ENCODE data around the gene EHMT1.

Gene EHMT1

GRCh38 chr9:137802021-137802420 is 183.2 kb downstream of the EHMT1 start:
- TF ChIP-seq TAF1 (IDR thresholded peaks at IDR 0.05; ENCODE audit: low read depth) (no peak), CEBPB (IDR thresholded peaks at IDR 0.05) (no peak), EP300 (IDR thresholded peaks at IDR 0.05; ENCODE audit: borderline replicate concordance) (no peak), MAX (IDR thresholded peaks at IDR 0.05) (no peak), ZBTB7A (IDR thresholded peaks at IDR 0.05; ENCODE audit: low read depth) (no peak), NFIC (IDR thresholded peaks at IDR 0.05) (no peak), FOXM1 (IDR thresholded peaks at IDR 0.05; ENCODE audit: borderline replicate concordance, low read depth) (no peak), YY1 (IDR thresholded peaks at IDR 0.05; ENCODE audit: low read depth) (no peak), USF1 (IDR thresholded peaks at IDR 0.05) (no peak), TEAD4 (IDR thresholded peaks at IDR 0.05) (no peak), CREB1 (IDR thresholded peaks at IDR 0.05; ENCODE audit: low read depth) (no peak), TCF12 (IDR thresholded peaks at IDR 0.05; ENCODE audit: low read depth) (no peak), RAD21 (IDR thresholded peaks at IDR 0.05; ENCODE audit: low read depth) (no peak), REST (IDR thresholded peaks at IDR 0.05; ENCODE audit: low read depth) (no peak), EGR1 (IDR thresholded peaks at IDR 0.05) (no peak)

- TF ChIP-seq YY1 (IDR thresholded peaks at IDR 0.05; ENCODE audit: low read depth) (no peak), EGR1 (IDR thresholded peaks at IDR 0.05) (no peak), NFIC (IDR thresholded peaks at IDR 0.05) (no peak), FOXM1 (IDR thresholded peaks at IDR 0.05; ENCODE audit: borderline replicate concordance, low read depth) (no peak), RAD21 (IDR thresholded peaks at IDR 0.05; ENCODE audit: low read depth) (no peak), TEAD4 (IDR thresholded peaks at IDR 0.05) (no peak), ZBTB7A (IDR thresholded peaks at IDR 0.05; ENCODE audit: low read depth) (no peak), TCF12 (IDR thresholded peaks at IDR 0.05; ENCODE audit: low read depth) (no peak), CREB1 (IDR thresholded peaks at IDR 0.05; ENCODE audit: low read depth) (no peak), CEBPB (IDR thresholded peaks at IDR 0.05) (no peak), TAF1 (IDR thresholded peaks at IDR 0.05; ENCODE audit: low read depth) (no peak), REST (IDR thresholded peaks at IDR 0.05; ENCODE audit: low read depth) (no peak), USF1 (IDR thresholded peaks at IDR 0.05) (no peak)
Observed at GRCh38 chr9:137802521-137803243, 183.9 kb downstream of the EHMT1 start.

- TF ChIP-seq MAX (IDR thresholded peaks at IDR 0.05), result no peak
- TF ChIP-seq TAF1 (IDR thresholded peaks at IDR 0.05; ENCODE audit: low read depth), result no peak
- no peak for TF ChIP-seq NFIC (IDR thresholded peaks at IDR 0.05)
- TF ChIP-seq EP300 (IDR thresholded peaks at IDR 0.05; ENCODE audit: borderline replicate concordance), result no peak
- TF ChIP-seq REST (IDR thresholded peaks at IDR 0.05; ENCODE audit: low read depth), result no peak
- TF ChIP-seq EGR1 (IDR thresholded peaks at IDR 0.05), result no peak
- TF ChIP-seq FOXM1 (IDR thresholded peaks at IDR 0.05; ENCODE audit: borderline replicate concordance, low read depth), result no peak
- no peak for TF ChIP-seq CEBPB (IDR thresholded peaks at IDR 0.05)
- no peak for TF ChIP-seq YY1 (IDR thresholded peaks at IDR 0.05; ENCODE audit: low read depth)
- no peak for TF ChIP-seq USF1 (IDR thresholded peaks at IDR 0.05)
- TF ChIP-seq RAD21 (IDR thresholded peaks at IDR 0.05; ENCODE audit: low read depth), result no peak
- TF ChIP-seq CREB1 (IDR thresholded peaks at IDR 0.05; ENCODE audit: low read depth), result no peak
- no peak for TF ChIP-seq TEAD4 (IDR thresholded peaks at IDR 0.05)
- no peak for TF ChIP-seq TCF12 (IDR thresholded peaks at IDR 0.05; ENCODE audit: low read depth)
- TF ChIP-seq ZBTB7A (IDR thresholded peaks at IDR 0.05; ENCODE audit: low read depth), result no peak
Observed at GRCh38 chr9:137804908-137805630, 186.3 kb downstream of the EHMT1 start.
